Endothelial cell (in vitro differentiated cells): ENCODE results near the gene CNBP. TPM values are rescaled to one million over a fixed set of nuclear protein-coding genes. Genes with fewer than 3 reads are reported as not detected.
A peak's percentile ranks its signal among the peaks of the same experiment; 100 is the strongest.

Source experiments
- DNase-seq: peaks from one replicate; pipeline ENCODE4 v3.0.0; 2021; ENCODE audit warnings: low spot score
- H3K27ac Mint-ChIP-seq: one replicate; pipeline ENCODE4 v1.8.0; 2021; ENCODE audit warnings: mixed read lengths, inconsistent platforms; ENCODE audit not compliant: unreplicated experiment
- H3K27me3 Mint-ChIP-seq: one replicate; pipeline ENCODE4 v1.8.0; 2021; ENCODE audit warnings: mild to moderate bottlenecking, moderate library complexity, mixed read lengths, inconsistent platforms; ENCODE audit not compliant: unreplicated experiment
- H3K36me3 Mint-ChIP-seq: one replicate; pipeline ENCODE4 v1.8.0; 2021; ENCODE audit warnings: mild to moderate bottlenecking, low read depth, mixed read lengths, inconsistent platforms; ENCODE audit not compliant: unreplicated experiment
- H3K4me1 Mint-ChIP-seq: one replicate; pipeline ENCODE4 v1.8.0; 2021; ENCODE audit warnings: mild to moderate bottlenecking, mixed read lengths, inconsistent platforms; ENCODE audit not compliant: unreplicated experiment
- H3K4me3 Mint-ChIP-seq: one replicate; pipeline ENCODE4 v1.8.0; 2021; ENCODE audit warnings: mild to moderate bottlenecking, mixed read lengths, inconsistent platforms; ENCODE audit not compliant: unreplicated experiment
- H3K9me3 Mint-ChIP-seq: one replicate; pipeline ENCODE4 v1.8.0; 2021; ENCODE audit warnings: mixed read lengths, inconsistent platforms; ENCODE audit not compliant: unreplicated experiment
- CTCF ChIP-seq: fragments of 200-600 bp; sonication (generic); IDR thresholded peaks from one replicate; pipeline ENCODE4 v1.5.0; 2021; ENCODE audit warnings: antibody characterized with exemption; ENCODE audit not compliant: unreplicated experiment
- total RNA-seq: library from RNA; stranded (reverse); fragmentation: NEBNext Ultra II Directional; extraction: Animal tissue kit (Norgen Biotek cat#: 25700); gene quantifications from one replicate; pipeline ENCODE4 v1.2.1, GENCODE V29; 2021; ENCODE audit not compliant: unreplicated experiment

The CNBP gene
- total RNA-seq, 1 donor from 2014 or later, result 192 TPM

GRCh38 chr3:129119365-129120100 lies 64.2 kb downstream of the CNBP start:
- Mint-ChIP-seq H3K27ac (peak overlapping the region; percentile 94), H3K27me3 (peaks cover 5% of the 10 kb centered on the region)

GRCh38 chr3:129118745-129119144 lies 65.0 kb downstream of the CNBP start:
- peak overlapping the region; percentile 98 for H3K4me3 Mint-ChIP-seq
- H3K9me3 Mint-ChIP-seq, result no peaks in the 10 kb centered on the region
- peak overlapping the region; percentile 89 for H3K27ac Mint-ChIP-seq
- peaks cover 5% of the 10 kb centered on the region for H3K27me3 Mint-ChIP-seq
- no peak for TF ChIP-seq CTCF
- peaks cover 31% of the 10 kb centered on the region for H3K36me3 Mint-ChIP-seq
- no peak for DNase-seq
- H3K4me1 Mint-ChIP-seq, result peaks cover 65% of the 10 kb centered on the region

More at GRCh38 chr3:129119365-129120100, 64.2 kb downstream of the CNBP start:
- DNase-seq, result no peak
- H3K4me1 Mint-ChIP-seq, result peaks cover 58% of the 10 kb centered on the region
- peaks cover 31% of the 10 kb centered on the region for H3K36me3 Mint-ChIP-seq
- no peak for TF ChIP-seq CTCF
- H3K9me3 Mint-ChIP-seq, result no peaks in the 10 kb centered on the region
- H3K4me3 Mint-ChIP-seq, result peak overlapping the region; percentile 98

Other genes with a start within 250 kb of the CNBP start
- gene CFAP92, start 189.8 kb downstream of the CNBP start, total RNA-seq, result 3.7 TPM
- 15.9 TPM for gene EFCC1, start 182.6 kb downstream of the CNBP start, total RNA-seq
- 1.5 TPM for gene GP9, start 123.1 kb downstream of the CNBP start, total RNA-seq
- 53.0 TPM for gene RAB43, start 62.1 kb downstream of the CNBP start, total RNA-seq
- gene ISY1, start 22.8 kb downstream of the CNBP start, total RNA-seq, result 61.9 TPM
- 149 TPM for gene COPG1, start 65.7 kb upstream of the CNBP start, total RNA-seq
- gene HMCES, start 95.0 kb upstream of the CNBP start, total RNA-seq, result 36.4 TPM
- 0.21 TPM for gene EFCAB12, start 244.7 kb upstream of the CNBP start, total RNA-seq